ENCODE results near the gene POLK. TPM values are rescaled to one million over a fixed set of nuclear protein-coding genes. Genes with fewer than 3 reads are reported as not detected.

Gene POLK
- polyA plus RNA-seq, 1 of the 3 experiments (the other 2 are of a cell fraction) = 5.5 TPM

DNA sequence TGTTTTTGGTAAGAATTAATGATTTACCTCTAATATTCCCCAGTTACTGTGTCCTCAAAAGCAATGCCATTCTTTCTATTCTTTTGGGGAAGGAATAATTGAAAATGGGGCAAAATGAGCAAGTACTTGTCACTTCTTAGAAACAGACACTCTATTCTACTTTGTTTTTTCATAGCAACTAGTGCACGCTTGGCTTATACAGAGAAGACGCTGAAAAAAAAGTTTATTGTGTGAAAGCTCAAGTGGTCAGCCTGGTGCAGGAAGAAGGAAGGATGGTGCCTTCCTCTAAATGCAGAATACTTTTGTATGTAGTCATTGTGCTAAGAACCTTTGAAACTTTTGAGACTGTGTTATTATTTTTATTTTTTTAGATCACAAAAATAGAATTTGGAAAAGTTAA, 129.1 kb downstream of the POLK start:
- CTCF ChIA-PET = no interaction called here
- Histone ChIP-seq H3K27me3 (ENCODE audit: insufficient read depth) (no peaks in the 10 kb centered on the region), H3K36me3 (replicated peaks in 1 of 2; ENCODE audit: control insufficient read depth in 1 of 2, insufficient read depth in 2 of 2, low read length in 1 of 2) (no peaks in the 10 kb centered on the region), H3K9ac (no peak overlapping the region), H3K4me3 (ENCODE audit: low read depth in 2 of 2, low read length in 1 of 2) (no peak overlapping the region), H3K27ac (ENCODE audit: low read depth in 2 of 2, low read length in 1 of 2) (peak overlapping the region in 1 of 2 experiments; percentile 57; a peak in 2 of 4 replicates), H4K20me1 (ENCODE audit: insufficient read depth) (no peaks in the 10 kb centered on the region), H3K4me2 (no peak overlapping the region), H3K9me3 (no peaks in the 10 kb centered on the region), H3K79me2 (ENCODE audit: insufficient read depth) (no peaks in the 10 kb centered on the region), H3K9me2 (no peaks in the 10 kb centered on the region), H3F3A (replicated peaks; ENCODE audit: insufficient read depth) (no peaks in the 10 kb centered on the region), H2AFZ (ENCODE audit: low read depth) (no peak overlapping the region), H3K4me1 (ENCODE audit: control insufficient read depth in 1 of 2, insufficient read depth in 2 of 2, low read depth in 1 of 2, low read length in 1 of 2) (no peaks in the 10 kb centered on the region)
- no peak for DNase-seq
- TF ChIP-seq, protein P1, sequence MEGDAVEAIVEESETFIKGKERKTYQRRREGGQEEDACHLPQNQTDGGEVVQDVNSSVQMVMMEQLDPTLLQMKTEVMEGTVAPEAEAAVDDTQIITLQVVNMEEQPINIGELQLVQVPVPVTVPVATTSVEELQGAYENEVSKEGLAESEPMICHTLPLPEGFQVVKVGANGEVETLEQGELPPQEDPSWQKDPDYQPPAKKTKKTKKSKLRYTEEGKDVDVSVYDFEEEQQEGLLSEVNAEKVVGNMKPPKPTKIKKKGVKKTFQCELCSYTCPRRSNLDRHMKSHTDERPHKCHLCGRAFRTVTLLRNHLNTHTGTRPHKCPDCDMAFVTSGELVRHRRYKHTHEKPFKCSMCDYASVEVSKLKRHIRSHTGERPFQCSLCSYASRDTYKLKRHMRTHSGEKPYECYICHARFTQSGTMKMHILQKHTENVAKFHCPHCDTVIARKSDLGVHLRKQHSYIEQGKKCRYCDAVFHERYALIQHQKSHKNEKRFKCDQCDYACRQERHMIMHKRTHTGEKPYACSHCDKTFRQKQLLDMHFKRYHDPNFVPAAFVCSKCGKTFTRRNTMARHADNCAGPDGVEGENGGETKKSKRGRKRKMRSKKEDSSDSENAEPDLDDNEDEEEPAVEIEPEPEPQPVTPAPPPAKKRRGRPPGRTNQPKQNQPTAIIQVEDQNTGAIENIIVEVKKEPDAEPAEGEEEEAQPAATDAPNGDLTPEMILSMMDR (IDR thresholded peaks at IDR 0.05) = no peak
- TF ChIP-seq YY1 (IDR thresholded peaks at IDR 0.05; ENCODE audit: low read depth) (no peak), GATA2 (CRISPR knock-in tag; IDR thresholded peaks at IDR 0.05) (no peak), POLR2AphosphoS5 (IDR thresholded peaks at IDR 0.05; ENCODE audit: low read depth, low read length) (no peak), MEF2A (IDR thresholded peaks at IDR 0.05; ENCODE audit: borderline replicate concordance, low read depth) (no peak), JUND (IDR thresholded peaks at IDR 0.05) (no peak), SMC3 (IDR thresholded peaks at IDR 0.05; ENCODE audit: low read depth, low read length) (no peak)
- TF ChIP-seq, protein P2, sequence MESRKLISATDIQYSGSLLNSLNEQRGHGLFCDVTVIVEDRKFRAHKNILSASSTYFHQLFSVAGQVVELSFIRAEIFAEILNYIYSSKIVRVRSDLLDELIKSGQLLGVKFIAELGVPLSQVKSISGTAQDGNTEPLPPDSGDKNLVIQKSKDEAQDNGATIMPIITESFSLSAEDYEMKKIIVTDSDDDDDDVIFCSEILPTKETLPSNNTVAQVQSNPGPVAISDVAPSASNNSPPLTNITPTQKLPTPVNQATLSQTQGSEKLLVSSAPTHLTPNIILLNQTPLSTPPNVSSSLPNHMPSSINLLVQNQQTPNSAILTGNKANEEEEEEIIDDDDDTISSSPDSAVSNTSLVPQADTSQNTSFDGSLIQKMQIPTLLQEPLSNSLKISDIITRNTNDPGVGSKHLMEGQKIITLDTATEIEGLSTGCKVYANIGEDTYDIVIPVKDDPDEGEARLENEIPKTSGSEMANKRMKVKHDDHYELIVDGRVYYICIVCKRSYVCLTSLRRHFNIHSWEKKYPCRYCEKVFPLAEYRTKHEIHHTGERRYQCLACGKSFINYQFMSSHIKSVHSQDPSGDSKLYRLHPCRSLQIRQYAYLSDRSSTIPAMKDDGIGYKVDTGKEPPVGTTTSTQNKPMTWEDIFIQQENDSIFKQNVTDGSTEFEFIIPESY (IDR thresholded peaks at IDR 0.05; ENCODE audit: borderline replicate concordance, low read depth) = no peak
- TF ChIP-seq, protein P3, sequence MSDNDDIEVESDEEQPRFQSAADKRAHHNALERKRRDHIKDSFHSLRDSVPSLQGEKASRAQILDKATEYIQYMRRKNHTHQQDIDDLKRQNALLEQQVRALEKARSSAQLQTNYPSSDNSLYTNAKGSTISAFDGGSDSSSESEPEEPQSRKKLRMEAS (IDR thresholded peaks at IDR 0.05; ENCODE audit: low read depth) = no peak
- 91% methylated on average over 2 of the region's 2 CpGs for WGBS (ENCODE audit: low lambda C conversion rate)
- POLR2A ChIA-PET = no interaction called here

DNA sequence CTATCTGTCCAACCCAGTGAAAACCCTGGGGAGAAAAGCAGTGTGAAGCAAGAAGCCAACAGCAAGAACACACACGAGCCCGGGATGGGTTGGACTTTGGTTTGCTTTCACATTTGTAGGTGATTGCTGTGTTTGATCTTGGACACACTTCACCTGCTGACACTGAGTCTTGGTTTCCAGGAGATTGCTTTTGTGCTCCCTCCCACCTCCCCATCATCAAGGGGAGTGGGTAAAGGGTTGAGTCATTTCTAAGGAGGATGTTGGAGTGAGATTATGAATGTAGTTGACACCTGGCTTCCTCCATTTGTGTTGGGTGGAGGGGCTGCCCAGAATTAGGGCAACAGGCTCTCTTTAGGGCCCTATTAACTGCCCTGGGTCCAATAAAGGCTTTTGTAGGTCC, 137.0 kb downstream of the POLK start:
- ChIA-PET CTCF (no interaction called here), POLR2A (no interaction called here)
- H2AFZ ChIP-seq (ENCODE audit: low read depth) = no peak overlapping the region
- H3K4me1 ChIP-seq (ENCODE audit: control insufficient read depth in 1 of 2, insufficient read depth in 2 of 2, low read depth in 1 of 2, low read length in 1 of 2) = no peaks in the 10 kb centered on the region
- H3F3A ChIP-seq (replicated peaks; ENCODE audit: insufficient read depth) = no peaks in the 10 kb centered on the region
- H3K27ac ChIP-seq (ENCODE audit: low read depth in 2 of 2, low read length in 1 of 2) = no peak overlapping the region
- no peaks in the 10 kb centered on the region for H3K9me2 ChIP-seq
- H3K79me2 ChIP-seq (ENCODE audit: insufficient read depth) = no peaks in the 10 kb centered on the region
- no peaks in the 10 kb centered on the region for H3K36me3 ChIP-seq (replicated peaks in 1 of 2; ENCODE audit: control insufficient read depth in 1 of 2, insufficient read depth in 2 of 2, low read length in 1 of 2)
- H4K20me1 ChIP-seq (ENCODE audit: insufficient read depth) = no peaks in the 10 kb centered on the region
- H3K9me3 ChIP-seq = no peaks in the 10 kb centered on the region
- WGBS (ENCODE audit: low lambda C conversion rate) = 82% methylated on average over 2 of the region's 2 CpGs
- no peaks in the 10 kb centered on the region for H3K27me3 ChIP-seq (ENCODE audit: insufficient read depth)
- H3K9ac ChIP-seq = no peak overlapping the region
- H3K4me3 ChIP-seq (ENCODE audit: low read depth in 2 of 2, low read length in 1 of 2) = no peak overlapping the region
- no peak overlapping the region for H3K4me2 ChIP-seq
- DNase-seq = no peak
- TF ChIP-seq POLR2AphosphoS5 (IDR thresholded peaks at IDR 0.05; ENCODE audit: low read depth, low read length) (no peak), TEAD4 (IDR thresholded peaks at IDR 0.05; ENCODE audit: borderline replicate concordance, insufficient read depth) (no peak), TCF12 (IDR thresholded peaks at IDR 0.05) (no peak), YY1 (IDR thresholded peaks at IDR 0.05; ENCODE audit: low read depth) (no peak), RFX5 (IDR thresholded peaks at IDR 0.05; ENCODE audit: low read length) (no peak), ELF1 (IDR thresholded peaks at IDR 0.05) (no peak), GABPA (IDR thresholded peaks at IDR 0.05; ENCODE audit: low read depth) (no peak), CHD2 (IDR thresholded peaks at IDR 0.05; ENCODE audit: low read length, partially characterized antibody) (no peak)
- TF ChIP-seq, protein P2 (IDR thresholded peaks at IDR 0.05; ENCODE audit: borderline replicate concordance, low read depth) = no peak
- TF ChIP-seq, protein P4, sequence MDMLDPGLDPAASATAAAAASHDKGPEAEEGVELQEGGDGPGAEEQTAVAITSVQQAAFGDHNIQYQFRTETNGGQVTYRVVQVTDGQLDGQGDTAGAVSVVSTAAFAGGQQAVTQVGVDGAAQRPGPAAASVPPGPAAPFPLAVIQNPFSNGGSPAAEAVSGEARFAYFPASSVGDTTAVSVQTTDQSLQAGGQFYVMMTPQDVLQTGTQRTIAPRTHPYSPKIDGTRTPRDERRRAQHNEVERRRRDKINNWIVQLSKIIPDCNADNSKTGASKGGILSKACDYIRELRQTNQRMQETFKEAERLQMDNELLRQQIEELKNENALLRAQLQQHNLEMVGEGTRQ (IDR thresholded peaks at IDR 0.05; ENCODE audit: borderline replicate concordance, low read depth, low read length) = no peak
- TF ChIP-seq, protein P5, sequence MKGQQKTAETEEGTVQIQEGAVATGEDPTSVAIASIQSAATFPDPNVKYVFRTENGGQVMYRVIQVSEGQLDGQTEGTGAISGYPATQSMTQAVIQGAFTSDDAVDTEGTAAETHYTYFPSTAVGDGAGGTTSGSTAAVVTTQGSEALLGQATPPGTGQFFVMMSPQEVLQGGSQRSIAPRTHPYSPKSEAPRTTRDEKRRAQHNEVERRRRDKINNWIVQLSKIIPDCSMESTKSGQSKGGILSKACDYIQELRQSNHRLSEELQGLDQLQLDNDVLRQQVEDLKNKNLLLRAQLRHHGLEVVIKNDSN (IDR thresholded peaks at IDR 0.05; ENCODE audit: borderline replicate concordance, low read depth) = no peak
